CD1c-positive myeloid dendritic cell (primary cell): Measurements from ENCODE around the gene ZDHHC11.
"Not testable (repeated sequence)": the region's sequence is repeated elsewhere in the genome, so short reads cannot be mapped to it uniquely, and the experiment has no call there.

Experiments
- DNase-seq: peaks from one replicate; pipeline ENCODE4 v3.0.0-alpha.2; 2016; ENCODE audit errors: extremely low spot score

Gene ZDHHC11

DNA sequence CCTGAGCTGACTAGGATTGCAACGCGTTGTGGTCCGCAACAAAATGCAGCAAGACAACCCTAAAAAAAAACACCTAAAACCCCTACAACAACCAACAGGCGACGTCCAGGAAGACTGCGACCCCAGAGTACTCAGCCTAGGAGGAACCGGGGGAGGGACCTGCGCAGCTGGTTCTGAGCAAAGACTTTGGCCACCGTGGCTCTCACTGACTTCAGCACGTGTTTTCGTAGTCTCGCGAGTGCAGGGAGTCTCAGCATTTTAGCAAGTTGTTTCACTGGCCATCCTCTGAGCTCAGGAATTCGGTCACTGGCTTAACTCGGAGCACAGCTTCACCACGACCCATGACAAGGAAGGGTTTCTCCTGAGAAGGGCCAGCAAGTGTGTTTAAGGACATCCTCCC is 8.6 kb upstream of the ZDHHC11 start:
- no peak for DNase-seq

DNA sequence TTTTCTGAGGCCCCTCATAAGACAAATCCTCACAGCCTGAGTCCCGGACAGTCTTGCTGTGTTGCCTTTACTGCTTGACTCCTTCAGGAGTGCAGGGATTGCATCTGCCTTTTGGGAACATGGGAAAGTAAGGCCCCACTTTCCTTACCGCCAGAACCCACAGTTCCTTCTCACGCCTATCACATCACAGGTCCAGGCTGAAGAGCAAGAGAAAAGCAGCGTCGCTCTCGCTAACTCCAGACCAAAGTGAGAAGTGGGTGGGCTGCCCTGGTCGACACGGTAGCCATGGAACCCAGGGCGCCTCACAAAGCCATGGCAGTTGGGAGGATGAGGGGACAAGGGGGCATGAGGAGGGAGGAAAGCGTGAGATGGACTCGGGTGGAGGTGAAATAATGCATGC is 7.9 kb upstream of the ZDHHC11 start:
- DNase-seq = no peak

GRCh38 chr5:856531-857425 is 6.0 kb upstream of the ZDHHC11 start:
- no peak for DNase-seq

GRCh38 chr5:855771-856530 is 5.2 kb upstream of the ZDHHC11 start:
- DNase-seq = no peak

DNA sequence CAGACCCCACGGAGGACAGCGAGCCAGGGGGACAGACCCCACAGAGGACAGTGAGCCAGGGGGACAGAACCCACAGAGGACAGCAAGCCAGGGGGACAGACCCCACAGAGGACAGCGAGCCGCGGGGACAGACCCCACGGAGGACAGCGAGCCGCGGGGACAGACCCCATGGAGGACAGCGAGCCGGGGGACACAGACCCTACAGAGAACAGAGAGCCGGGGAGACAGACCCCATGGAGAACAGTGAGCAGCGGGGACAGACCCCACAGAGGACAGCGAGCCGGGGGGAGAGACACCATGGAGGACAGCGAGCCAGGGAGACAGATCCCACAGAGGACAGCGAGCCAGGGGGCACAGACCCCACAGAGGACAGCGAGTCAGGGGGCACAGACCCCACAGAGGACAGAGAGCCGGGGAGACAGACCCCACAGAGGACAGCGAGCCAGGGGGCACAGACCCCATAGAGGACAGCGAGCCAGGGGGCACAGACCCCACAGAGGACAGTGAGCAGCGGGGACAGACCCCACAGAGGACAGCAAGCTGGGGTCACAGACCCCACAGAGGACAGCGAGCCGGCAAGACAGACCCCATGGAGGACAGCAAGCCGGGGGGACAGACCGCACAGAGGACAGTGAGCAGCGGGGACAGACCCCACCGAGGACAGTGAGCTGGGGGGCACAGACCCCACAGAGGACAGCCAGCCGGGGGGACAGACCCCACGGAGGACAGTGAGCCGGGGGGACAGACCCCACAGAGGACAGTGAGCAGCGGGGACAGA is 4.4 kb upstream of the ZDHHC11 start:
- no peak for DNase-seq

DNA sequence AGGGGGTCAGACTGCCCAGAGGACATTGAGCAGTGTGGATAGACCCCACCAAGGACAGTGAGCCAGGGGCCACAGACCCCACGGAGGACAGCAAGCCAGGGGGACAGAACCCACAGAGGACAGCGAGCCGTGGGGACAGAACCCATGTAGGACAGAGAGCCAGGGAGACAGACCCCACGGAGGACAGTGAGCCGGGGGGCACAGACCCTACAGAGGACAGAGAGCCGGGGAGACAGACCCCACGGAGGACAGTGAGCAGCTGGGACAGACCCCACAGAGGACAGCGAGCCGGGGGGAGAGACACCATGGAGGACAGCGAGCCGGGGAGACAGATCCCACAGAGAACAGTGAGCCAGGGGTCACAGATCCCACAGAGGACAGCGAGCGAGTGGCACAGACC is 3.4 kb upstream of the ZDHHC11 start:
- DNase-seq = no peak

DNA sequence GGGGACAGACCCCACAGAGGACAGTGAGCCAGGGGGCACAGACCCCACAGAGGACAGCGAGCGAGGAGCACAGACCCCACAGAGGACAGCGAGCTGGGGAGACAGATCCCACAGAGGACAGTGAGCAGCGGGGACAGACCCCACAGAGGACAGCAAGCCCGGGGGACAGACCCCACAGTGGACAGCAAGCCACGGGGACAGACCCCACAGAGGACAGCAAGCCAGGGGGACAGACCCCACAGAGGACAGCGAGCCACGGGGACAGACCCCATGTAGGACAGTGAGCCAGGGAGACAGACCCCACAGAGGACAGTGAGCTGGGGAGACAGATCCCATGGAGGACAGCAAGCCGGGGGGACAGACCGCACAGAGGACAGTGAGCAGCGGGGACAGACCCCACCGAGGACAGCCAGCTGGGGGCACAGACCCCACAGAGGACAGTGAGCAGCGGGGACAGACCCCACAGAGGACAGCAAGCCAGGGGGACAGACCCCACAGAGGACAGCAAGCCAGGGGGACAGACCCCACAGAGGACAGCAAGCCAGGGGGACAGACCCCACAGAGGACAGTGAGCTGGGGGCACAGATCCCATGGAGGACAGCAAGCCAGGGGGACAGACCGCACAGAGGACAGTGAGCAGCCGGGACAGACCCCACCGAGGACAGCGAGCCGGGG is 2.8 kb upstream of the ZDHHC11 start:
- not testable (repeated sequence) for DNase-seq

DNA sequence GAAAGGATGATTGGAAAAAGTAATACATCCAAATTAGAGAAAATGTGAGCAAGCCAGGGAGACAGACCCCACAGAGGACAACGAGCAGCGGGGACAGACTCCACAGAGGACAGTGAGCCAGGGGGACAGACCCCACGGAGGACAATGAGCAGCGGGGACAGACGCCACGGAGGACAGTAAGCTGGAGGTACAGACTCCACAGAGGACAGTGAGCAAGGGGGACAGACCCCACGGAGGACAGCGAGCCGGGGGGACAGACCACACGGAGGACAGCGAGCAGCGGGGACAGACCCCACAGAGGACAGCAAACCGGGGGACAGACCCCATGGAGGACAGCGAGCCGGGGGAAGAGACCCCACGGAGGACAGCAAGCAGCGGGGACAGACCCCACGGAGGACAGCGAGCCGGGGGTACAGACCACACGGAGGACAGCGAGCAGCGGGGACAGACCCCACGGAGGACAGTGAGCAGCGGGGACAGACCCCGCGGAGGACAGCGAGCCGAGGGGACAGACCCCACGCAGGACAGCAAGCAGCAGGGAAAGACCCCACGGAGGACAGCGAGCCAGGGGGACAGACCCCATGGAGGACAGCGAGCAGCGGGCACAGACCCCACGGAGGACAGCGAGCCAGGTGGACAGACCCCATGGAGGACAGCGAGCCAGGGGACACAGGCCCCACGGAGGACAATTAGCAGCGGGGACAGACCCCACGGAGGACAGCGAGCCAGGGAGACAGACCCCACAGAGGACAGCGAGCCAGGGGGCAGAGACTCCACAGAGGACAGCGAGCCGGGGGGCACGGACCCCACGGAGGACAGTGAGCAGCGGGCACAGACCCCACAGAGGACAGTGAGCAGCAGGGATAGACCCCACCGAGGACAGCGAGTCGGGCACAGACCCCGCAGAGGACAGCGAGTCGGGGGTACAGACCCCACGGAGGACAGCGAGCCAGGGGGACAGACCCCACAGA is 1.9 kb upstream of the ZDHHC11 start:
- no peak for DNase-seq

DNA sequence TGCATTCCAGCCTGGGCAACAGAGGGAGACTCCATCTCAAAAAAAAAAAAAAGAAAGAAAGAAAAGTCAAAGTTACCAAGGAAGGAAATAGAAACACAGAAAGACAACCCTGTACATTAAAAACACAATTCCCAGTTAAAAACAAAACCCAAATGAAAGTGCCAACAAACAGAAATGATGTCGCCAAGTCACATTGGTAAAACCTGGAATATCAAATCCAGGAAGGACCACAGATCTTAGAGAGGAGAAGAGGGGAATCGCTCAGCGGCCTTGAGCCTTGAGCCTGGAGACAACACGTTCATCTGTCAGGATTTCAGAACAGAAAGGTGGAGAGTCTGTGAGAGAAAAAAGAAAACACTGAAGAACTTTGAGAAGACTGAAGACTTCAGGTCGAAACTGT is 1.2 kb upstream of the ZDHHC11 start:
- no peak for DNase-seq

- no peak for DNase-seq
Observed at GRCh38 chr5:851553-851952, 767 bp upstream of the ZDHHC11 start.

DNA sequence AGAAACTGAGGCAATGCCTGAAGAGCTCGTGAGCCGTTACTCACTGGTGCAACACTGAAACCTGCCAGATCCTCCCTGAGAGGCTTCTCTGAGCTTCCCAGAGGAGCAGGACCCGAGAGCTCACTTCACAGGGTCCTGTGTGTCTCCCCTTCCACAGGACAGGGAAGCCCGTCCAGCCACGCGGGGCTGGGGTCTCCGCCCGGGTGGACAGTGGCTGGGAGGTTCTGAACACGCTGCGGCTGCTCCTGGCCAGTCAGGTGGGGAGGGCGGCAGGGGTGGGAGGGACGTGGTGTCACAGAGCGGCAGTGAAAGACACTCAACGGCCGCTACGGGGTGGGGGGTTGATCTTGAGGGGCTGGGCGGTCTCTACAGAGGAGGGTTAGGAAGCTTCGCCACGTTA is 290 bp upstream of the ZDHHC11 start:
- DNase-seq = no peak

GRCh38 chr5:849651-850301 is 1.0 kb downstream of the ZDHHC11 start:
- DNase-seq = no peak

GRCh38 chr5:848671-849111 is 2.1 kb downstream of the ZDHHC11 start:
- no peak for DNase-seq

DNA sequence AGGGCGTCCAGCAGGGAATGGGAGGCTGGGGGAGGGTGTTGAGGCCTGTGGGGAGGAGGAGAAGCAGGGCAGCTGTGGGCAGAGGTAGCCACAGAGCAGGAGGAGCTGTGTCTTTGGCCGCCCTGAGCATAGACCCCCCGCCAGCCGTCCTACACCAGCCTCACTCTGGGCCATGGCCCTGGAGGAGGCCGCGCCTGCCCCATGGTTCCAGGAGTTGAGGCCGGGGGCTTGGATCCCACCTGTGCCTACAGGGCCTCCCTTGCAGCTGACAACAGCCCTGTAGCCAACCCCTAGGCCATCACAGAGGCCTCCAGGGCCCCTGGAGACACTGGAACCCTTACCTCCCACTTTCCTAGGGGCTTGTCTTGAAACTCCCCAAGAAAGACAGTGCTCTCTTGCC is 3.0 kb downstream of the ZDHHC11 start:
- not testable (repeated sequence) for DNase-seq

GRCh38 chr5:847212-847611 is 3.6 kb downstream of the ZDHHC11 start:
- DNase-seq = not testable (repeated sequence)

- DNase-seq = not testable (repeated sequence)
Observed at GRCh38 chr5:846602-847091, 4.1 kb downstream of the ZDHHC11 start.

- not testable (repeated sequence) for DNase-seq
Observed at GRCh38 chr5:845676-846601, 4.8 kb downstream of the ZDHHC11 start.

DNA sequence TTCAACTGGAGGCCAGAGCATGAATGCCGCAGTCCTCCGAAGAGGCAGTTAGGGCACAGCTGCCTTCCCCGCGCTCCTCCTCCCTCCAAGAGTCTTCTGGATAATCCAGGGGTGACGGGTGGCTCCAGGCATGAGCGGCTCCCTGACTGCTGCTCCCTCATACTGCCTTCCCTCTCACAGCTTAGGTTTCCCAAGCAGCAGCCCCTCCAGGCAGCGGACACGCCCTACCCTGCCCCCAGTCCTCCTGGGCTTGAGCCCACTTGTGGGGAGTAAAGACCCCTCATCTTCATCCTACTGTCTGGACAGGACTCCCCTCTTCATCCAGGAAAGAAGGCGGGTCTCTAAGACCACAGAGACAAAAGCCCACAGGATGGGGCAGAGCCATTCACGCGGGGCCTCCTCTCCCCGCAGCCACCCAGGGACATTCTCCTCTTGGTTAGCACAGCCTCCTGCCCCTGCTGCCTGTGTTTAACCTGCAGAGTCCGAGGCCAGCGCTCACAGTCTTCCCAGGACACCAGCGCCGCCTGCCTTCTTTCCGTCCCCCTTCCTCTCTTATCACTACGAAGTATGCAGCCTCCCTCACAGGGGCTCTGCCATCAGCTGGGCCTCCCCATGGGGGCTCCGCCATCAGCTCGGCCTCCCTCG is 5.6 kb downstream of the ZDHHC11 start:
- DNase-seq = not testable (repeated sequence)
